Suppressor macrophage treated with lipopolysaccharide for 4 hours (primary cell): ENCODE data around the gene RAB24.
"Not testable (repeated sequence)": the region's sequence is repeated elsewhere in the genome, so short reads cannot be mapped to it uniquely, and the experiment has no call there.

Source experiments
- DNase-seq: peaks from one replicate; pipeline ENCODE4 v3.0.0-alpha.2; 2020

Gene RAB24

GRCh38 chr5:177303121-177303924 lies at the start of gene RAB24, which contains the start of gene PRELID1:
Gene RAB24, minus strand, starts transcription at chr5:177303719. Its CDS starts 431 bp downstream, at chr5:177303288.
Gene PRELID1, plus strand, starts transcription at chr5:177303799. Its CDS starts 187 bp downstream, at chr5:177303986.
- peak; percentile 95 for DNase-seq

- peak; percentile 28 for DNase-seq
Observed at GRCh38 chr5:177353093-177353492, 49.6 kb upstream of the RAB24 start.

GRCh38 chr5:177351392-177352329 lies 48.1 kb upstream of the RAB24 start, which contains the start of gene LMAN2:
Gene LMAN2, minus strand, starts transcription at chr5:177351668. Its CDS starts 21 bp downstream, at chr5:177351647.
- peak; percentile 97 for DNase-seq

- peak; percentile 13 for DNase-seq
Observed at GRCh38 chr5:177350776-177351391, 47.4 kb upstream of the RAB24 start.

- no peak for DNase-seq
Observed at GRCh38 chr5:177349762-177350161, 46.2 kb upstream of the RAB24 start.

GRCh38 chr5:177349362-177349647 lies 45.8 kb upstream of the RAB24 start:
- DNase-seq: no peak

- no peak for DNase-seq
Observed at GRCh38 chr5:177347699-177348098, 44.2 kb upstream of the RAB24 start.

GRCh38 chr5:177346820-177347219 lies 43.3 kb upstream of the RAB24 start:
- DNase-seq: no peak

GRCh38 chr5:177344891-177345290 lies 41.4 kb upstream of the RAB24 start:
- no peak for DNase-seq

- no peak for DNase-seq
Observed at GRCh38 chr5:177343777-177344176, 40.3 kb upstream of the RAB24 start.

- DNase-seq: not testable (repeated sequence)
Observed at GRCh38 chr5:177343000-177343399, 39.5 kb upstream of the RAB24 start.

GRCh38 chr5:177339107-177339638 lies 35.7 kb upstream of the RAB24 start:
- no peak for DNase-seq

- DNase-seq: no peak
Observed at GRCh38 chr5:177338251-177339106, 35.0 kb upstream of the RAB24 start.

GRCh38 chr5:177336603-177337494 lies 33.3 kb upstream of the RAB24 start:
- no peak for DNase-seq

- DNase-seq: peak; percentile 60
Observed at GRCh38 chr5:177336112-177336511, 32.6 kb upstream of the RAB24 start.

- no peak for DNase-seq
Observed at GRCh38 chr5:177335701-177336065, 32.2 kb upstream of the RAB24 start.

- no peak for DNase-seq
Observed at GRCh38 chr5:177334781-177335700, 31.5 kb upstream of the RAB24 start.

GRCh38 chr5:177334155-177334551 lies 30.6 kb upstream of the RAB24 start:
- no peak for DNase-seq

- DNase-seq: no peak
Observed at GRCh38 chr5:177333420-177334154, 30.1 kb upstream of the RAB24 start.
